ENCODE measurements around the gene CCK. TPM values are rescaled to one million over a fixed set of nuclear protein-coding genes. Genes with fewer than 3 reads are reported as not detected.

The CCK gene
- total RNA-seq, 3 donors from 2014 or later (not counting 1 experiment from before 2014, with no cell fraction given), result 0.54 TPM; not detected in 2

- Mint-ChIP-seq H3K27me3 (ENCODE audit: low read depth in 2 of 2) (peaks cover 18 to 28% of the 10 kb centered on the region in 2 donors), H3K36me3 (no peaks in the 10 kb centered on the region), H3K27ac (no peak overlapping the region), H3K4me1 (no peaks in the 10 kb centered on the region), H3K9me3 (no peaks in the 10 kb centered on the region), H3K4me3 (no peak overlapping the region)
- Histone ChIP-seq H3K4me1 (ENCODE audit: control insufficient read depth, insufficient read depth, low read length) (no peaks in the 10 kb centered on the region), H3K27ac (ENCODE audit: low read length) (no peak overlapping the region), H3K9me3 (ENCODE audit: control insufficient read depth, insufficient read depth, low read length) (no peaks in the 10 kb centered on the region), H3K27me3 (ENCODE audit: control insufficient read depth, insufficient read depth, low read length) (no peaks in the 10 kb centered on the region), H3K4me3 (ENCODE audit: low read length) (no peak overlapping the region), H3K36me3 (ENCODE audit: control insufficient read depth, insufficient read depth, low read length) (no peaks in the 10 kb centered on the region)
- intact Hi-C loops (cut with micrococcal nuclease), result no loop called here
- no peak for ATAC-seq
- no peak for TF ChIP-seq CTCF (IDR thresholded peaks at IDR 0.05)
- 38% methylated on average over 2 of the region's 2 CpGs for WGBS (ENCODE audit: insufficient coverage)
- DNase-seq, result no peak
Measured at GRCh38 chr3:42273361-42273760, 7.4 kb upstream of the CCK start.

DNA sequence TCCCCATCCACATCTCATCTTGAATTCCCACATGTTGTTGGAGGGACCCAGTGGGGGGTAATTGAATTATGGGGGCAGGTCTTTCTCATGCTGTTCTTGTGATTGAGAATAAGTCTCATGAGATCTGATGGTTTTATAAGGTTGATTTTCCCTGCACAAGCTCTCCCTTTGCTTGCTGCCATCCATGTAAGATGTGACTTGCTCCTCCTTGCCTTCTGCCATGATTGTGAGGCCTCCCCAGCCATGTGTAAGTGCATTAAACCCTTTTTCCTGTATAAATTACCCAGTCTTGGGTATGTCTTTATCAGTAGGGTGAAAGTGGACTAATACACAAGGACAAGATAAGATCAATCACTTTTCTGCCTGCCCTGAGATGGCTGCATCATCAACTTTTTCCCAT, 5.8 kb upstream of the CCK start:
- Histone ChIP-seq H3K4me3 (ENCODE audit: low read length) (no peak overlapping the region), H3K4me1 (ENCODE audit: control insufficient read depth, insufficient read depth, low read length) (no peaks in the 10 kb centered on the region), H3K27me3 (ENCODE audit: control insufficient read depth, insufficient read depth, low read length) (peaks cover 2% of the 10 kb centered on the region), H3K27ac (ENCODE audit: low read length) (no peak overlapping the region), H3K9me3 (ENCODE audit: control insufficient read depth, insufficient read depth, low read length) (no peaks in the 10 kb centered on the region), H3K36me3 (ENCODE audit: control insufficient read depth, insufficient read depth, low read length) (no peaks in the 10 kb centered on the region)
- intact Hi-C loops (cut with micrococcal nuclease), result no loop called here
- no peak for DNase-seq
- Mint-ChIP-seq H3K27ac (no peak overlapping the region), H3K4me3 (no peak overlapping the region), H3K27me3 (ENCODE audit: low read depth in 2 of 2) (peaks cover 33 to 44% of the 10 kb centered on the region in 2 donors), H3K4me1 (no peaks in the 10 kb centered on the region), H3K36me3 (no peaks in the 10 kb centered on the region), H3K9me3 (no peaks in the 10 kb centered on the region)
- ATAC-seq, result no peak
- no peak for TF ChIP-seq CTCF (IDR thresholded peaks at IDR 0.05)

DNA sequence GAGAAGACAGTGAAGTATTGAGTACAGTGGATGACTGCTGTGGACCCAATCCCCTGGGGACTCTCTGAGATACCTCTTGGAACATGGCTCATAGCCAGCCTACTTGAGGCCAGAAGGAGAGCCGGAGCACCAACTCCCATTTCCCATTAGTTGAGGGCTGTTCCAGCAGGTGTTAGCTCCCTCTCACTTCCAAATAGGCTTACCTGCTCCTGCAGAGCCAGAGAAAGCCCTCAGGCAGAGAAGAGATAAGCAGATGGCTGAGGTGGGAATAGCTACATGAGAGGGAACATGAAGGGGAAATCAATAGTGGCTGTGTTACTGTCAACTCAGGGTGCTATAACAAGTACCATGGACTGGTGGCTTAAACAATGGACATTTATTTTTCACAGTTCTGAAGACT, 4.6 kb upstream of the CCK start:
- H3K4me3 ChIP-seq (ENCODE audit: low read length), result no peak overlapping the region
- intact Hi-C loops (cut with micrococcal nuclease), result no loop called here
- no peaks in the 10 kb centered on the region for H3K4me1 Mint-ChIP-seq
- no peak overlapping the region for H3K4me3 Mint-ChIP-seq
- DNase-seq, result no peak
- no peak for TF ChIP-seq CTCF (IDR thresholded peaks at IDR 0.05)
- H3K27me3 ChIP-seq (ENCODE audit: control insufficient read depth, insufficient read depth, low read length), result peaks cover 6% of the 10 kb centered on the region
- ATAC-seq, result no peak
- H3K27ac Mint-ChIP-seq, result no peak overlapping the region
- H3K4me1 ChIP-seq (ENCODE audit: control insufficient read depth, insufficient read depth, low read length), result no peaks in the 10 kb centered on the region
- H3K27me3 Mint-ChIP-seq (ENCODE audit: low read depth in 2 of 2), result peaks cover 39 to 49% of the 10 kb centered on the region in 2 donors
- no peaks in the 10 kb centered on the region for H3K36me3 Mint-ChIP-seq
- WGBS (ENCODE audit: insufficient coverage), result 88% methylated on average over 1 of the region's 1 CpG
- no peaks in the 10 kb centered on the region for H3K9me3 Mint-ChIP-seq
- no peaks in the 10 kb centered on the region for H3K36me3 ChIP-seq (ENCODE audit: control insufficient read depth, insufficient read depth, low read length)
- H3K27ac ChIP-seq (ENCODE audit: low read length), result no peak overlapping the region
- no peaks in the 10 kb centered on the region for H3K9me3 ChIP-seq (ENCODE audit: control insufficient read depth, insufficient read depth, low read length)

DNA sequence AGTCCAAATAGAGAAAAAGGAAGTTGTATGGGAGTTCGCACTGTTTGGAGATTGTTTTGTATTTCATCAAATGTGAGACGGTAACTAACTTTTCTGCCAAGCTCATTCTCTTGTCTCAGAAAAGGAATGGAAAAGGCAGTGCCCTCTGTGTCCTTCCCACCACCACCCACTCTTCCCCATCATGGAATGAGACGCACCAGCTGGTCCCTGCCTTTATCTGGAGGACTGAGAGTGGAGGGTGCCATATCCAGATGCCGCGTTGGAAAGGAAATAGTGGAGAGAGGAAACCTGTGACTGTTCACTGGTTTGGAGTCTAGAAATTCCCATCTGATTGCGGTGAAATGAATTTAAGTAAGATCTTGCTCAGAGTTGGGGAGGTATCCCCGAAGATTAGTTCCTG, 3.7 kb upstream of the CCK start:
- no peak for TF ChIP-seq CTCF (IDR thresholded peaks at IDR 0.05)
- no peak for ATAC-seq
- Histone ChIP-seq H3K4me3 (ENCODE audit: low read length) (no peak overlapping the region), H3K4me1 (ENCODE audit: control insufficient read depth, insufficient read depth, low read length) (no peaks in the 10 kb centered on the region), H3K36me3 (ENCODE audit: control insufficient read depth, insufficient read depth, low read length) (no peaks in the 10 kb centered on the region), H3K27me3 (ENCODE audit: control insufficient read depth, insufficient read depth, low read length) (peaks cover 13% of the 10 kb centered on the region), H3K9me3 (ENCODE audit: control insufficient read depth, insufficient read depth, low read length) (no peaks in the 10 kb centered on the region), H3K27ac (ENCODE audit: low read length) (no peak overlapping the region)
- no peak overlapping the region for H3K27ac Mint-ChIP-seq
- no peaks in the 10 kb centered on the region for H3K36me3 Mint-ChIP-seq
- 81% methylated on average over 6 of the region's 7 CpGs for WGBS (ENCODE audit: insufficient coverage)
- H3K4me3 Mint-ChIP-seq, result no peak overlapping the region
- no peaks in the 10 kb centered on the region for H3K4me1 Mint-ChIP-seq
- no peak for DNase-seq
- H3K27me3 Mint-ChIP-seq (ENCODE audit: low read depth in 2 of 2), result peaks cover 35 to 52% of the 10 kb centered on the region in 2 donors
- intact Hi-C loops (cut with micrococcal nuclease), result no loop called here
- no peaks in the 10 kb centered on the region for H3K9me3 Mint-ChIP-seq

Data from natural killer cell (primary cell).